ENCODE measurements around the gene SLC1A4.
"Not testable (repeated sequence)": the region's sequence is repeated elsewhere in the genome, so short reads cannot be mapped to it uniquely, and the experiment has no call there.

SLC1A4 gene

GRCh38 chr2:65026704-65027464 lies 37.7 kb downstream of the SLC1A4 start:
- no peak for DNase-seq

GRCh38 chr2:65027616-65028244 lies 38.5 kb downstream of the SLC1A4 start:
- no peak for DNase-seq

GRCh38 chr2:65030476-65031332 lies 41.5 kb downstream of the SLC1A4 start:
- DNase-seq: no peak

GRCh38 chr2:65031341-65032018 lies 42.3 kb downstream of the SLC1A4 start:
- DNase-seq: no peak

- peak; percentile 21 for DNase-seq
These were observed 43.1 kb downstream of the SLC1A4 start for GRCh38 chr2:65032019-65032975.

- no peak for DNase-seq
These were observed 44.0 kb downstream of the SLC1A4 start for GRCh38 chr2:65033178-65033577.

GRCh38 chr2:65033667-65034066 lies 44.5 kb downstream of the SLC1A4 start:
- DNase-seq: not testable (repeated sequence)

- DNase-seq: no peak
These were observed 46.2 kb downstream of the SLC1A4 start for GRCh38 chr2:65035351-65035943.

GRCh38 chr2:65037178-65037577 lies 48.0 kb downstream of the SLC1A4 start:
- no peak for DNase-seq

- no peak for DNase-seq
These were observed 50.4 kb downstream of the SLC1A4 start for GRCh38 chr2:65039640-65040039.

GRCh38 chr2:65040400-65041261 lies 51.4 kb downstream of the SLC1A4 start:
- peak; percentile 58 for DNase-seq

GRCh38 chr2:65043001-65043400 lies 53.8 kb downstream of the SLC1A4 start:
- no peak for DNase-seq

- DNase-seq: no peak
These were observed 55.0 kb downstream of the SLC1A4 start for GRCh38 chr2:65044097-65044735.

- no peak for DNase-seq
These were observed 56.5 kb downstream of the SLC1A4 start for GRCh38 chr2:65045651-65046050.

GRCh38 chr2:65046633-65047407 lies 57.6 kb downstream of the SLC1A4 start:
- DNase-seq: no peak

GRCh38 chr2:65049010-65049639 lies 59.9 kb downstream of the SLC1A4 start:
- DNase-seq: no peak

- no peak for DNase-seq
These were observed 61.7 kb downstream of the SLC1A4 start for GRCh38 chr2:65050931-65051330.

- no peak for DNase-seq
These were observed 64.0 kb downstream of the SLC1A4 start for GRCh38 chr2:65053199-65053598.

Measured in right kidney (tissue), 1 donor.